ENCODE measurements around the gene ANKRD39. TPM values are rescaled to one million over a fixed set of nuclear protein-coding genes. Genes with fewer than 3 reads are reported as not detected.
"Not testable (repeated sequence)": the region's sequence is repeated elsewhere in the genome, so short reads cannot be mapped to it uniquely, and the experiment has no call there.

The ANKRD39 gene, protein sequence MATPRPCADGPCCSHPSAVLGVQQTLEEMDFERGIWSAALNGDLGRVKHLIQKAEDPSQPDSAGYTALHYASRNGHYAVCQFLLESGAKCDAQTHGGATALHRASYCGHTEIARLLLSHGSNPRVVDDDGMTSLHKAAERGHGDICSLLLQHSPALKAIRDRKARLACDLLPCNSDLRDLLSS
- 8.0 TPM for total RNA-seq

DNA sequence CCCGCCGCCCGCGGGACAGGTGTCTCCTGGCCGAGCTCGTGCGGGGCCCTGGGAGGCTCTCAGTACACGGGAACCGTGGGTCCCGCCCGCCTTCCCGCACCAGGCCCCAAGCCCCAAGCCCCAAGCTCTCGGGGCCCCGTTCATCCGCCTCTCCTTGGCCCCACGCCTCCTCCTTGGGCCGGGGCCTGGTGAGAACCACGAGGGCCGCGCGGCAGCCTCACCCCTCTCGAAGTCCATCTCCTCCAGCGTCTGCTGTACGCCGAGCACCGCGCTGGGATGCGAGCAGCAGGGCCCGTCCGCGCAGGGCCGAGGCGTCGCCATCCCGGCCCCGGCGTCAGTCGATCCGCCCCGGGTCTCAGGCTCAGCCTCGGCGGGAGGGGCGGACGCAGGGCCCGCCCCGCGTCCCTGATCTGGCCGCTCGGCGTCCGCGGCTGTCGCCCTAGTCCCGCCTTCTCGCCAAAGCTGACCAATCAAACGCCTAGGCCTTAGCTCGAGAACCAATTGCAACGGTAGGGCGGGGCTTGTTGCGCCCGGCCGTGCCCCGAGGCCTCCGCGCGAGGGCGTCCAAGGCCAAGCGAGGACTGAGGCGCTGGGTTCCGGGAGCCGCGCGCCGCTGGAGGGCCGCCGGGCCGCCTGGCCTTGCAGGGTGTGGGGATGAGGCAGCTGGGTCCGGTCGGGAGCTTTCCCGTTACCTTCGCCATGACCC lies at the start of gene ANKRD39:
Gene ANKRD39, minus strand, starts transcription at position 350 of the 706 bp plus-strand sequence. Its CDS starts 29 bp downstream, at position 321.
- DNase-seq = peak; percentile 97

DNA sequence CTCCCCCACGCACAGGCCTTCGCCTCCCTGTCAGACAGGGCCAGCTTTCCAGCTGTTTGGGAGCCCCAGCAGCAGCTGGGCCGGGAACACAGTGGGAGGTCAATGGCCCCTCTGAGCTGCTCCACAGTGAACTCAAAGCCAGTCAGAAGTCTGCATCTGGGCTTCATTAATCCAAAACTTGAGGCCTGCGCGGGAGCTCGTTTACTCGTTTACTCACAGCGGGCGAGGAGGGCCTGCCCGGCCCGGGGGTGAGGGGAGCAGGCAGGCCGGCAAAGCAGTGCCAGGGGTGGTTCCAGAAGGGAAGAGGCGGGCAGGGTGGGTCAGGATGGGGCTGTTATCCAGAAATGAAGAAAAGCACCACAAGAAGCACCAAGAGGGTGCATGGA lies 48.9 kb upstream of the ANKRD39 start:
- DNase-seq = no peak

DNA sequence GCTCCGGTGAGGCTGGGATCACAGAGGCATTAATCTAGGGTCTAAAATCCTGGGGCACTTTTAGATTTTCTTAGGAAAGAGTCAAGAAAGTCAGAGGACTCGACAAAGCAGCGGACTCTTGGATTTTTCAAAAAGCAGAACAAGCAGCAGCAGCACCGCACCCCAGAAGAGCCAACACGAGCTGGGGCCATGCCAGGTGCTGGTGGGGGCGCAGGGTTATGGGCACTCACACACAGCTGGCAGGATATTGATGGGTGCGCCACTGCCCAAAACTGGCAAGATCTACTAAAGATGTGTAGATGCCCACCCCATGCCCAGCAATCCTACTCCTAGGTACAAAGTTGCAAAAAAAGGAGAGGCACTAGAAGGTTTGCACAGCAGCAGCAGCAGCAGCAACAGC lies 46.0 kb upstream of the ANKRD39 start:
- no peak for DNase-seq

DNA sequence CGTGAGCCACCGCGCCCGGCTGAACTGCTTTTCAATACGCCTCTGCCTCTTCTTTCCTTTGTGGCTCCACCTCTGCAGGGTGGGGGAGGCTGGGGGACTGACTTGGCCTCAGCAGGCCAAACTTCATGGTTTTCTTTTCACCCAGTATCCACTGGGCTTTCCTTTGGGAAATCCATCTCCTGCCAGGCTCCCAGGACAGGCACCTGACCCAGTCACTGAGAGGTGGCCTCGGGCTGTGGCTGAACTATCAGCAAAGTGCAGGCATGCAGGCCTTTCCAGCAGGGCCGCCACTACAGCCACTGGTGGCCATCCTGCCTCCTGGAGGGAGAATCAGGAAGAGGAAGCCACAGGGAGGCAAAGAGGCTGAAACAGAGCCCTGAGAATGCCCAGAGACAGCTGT lies 45.5 kb upstream of the ANKRD39 start:
- no peak for DNase-seq

DNA sequence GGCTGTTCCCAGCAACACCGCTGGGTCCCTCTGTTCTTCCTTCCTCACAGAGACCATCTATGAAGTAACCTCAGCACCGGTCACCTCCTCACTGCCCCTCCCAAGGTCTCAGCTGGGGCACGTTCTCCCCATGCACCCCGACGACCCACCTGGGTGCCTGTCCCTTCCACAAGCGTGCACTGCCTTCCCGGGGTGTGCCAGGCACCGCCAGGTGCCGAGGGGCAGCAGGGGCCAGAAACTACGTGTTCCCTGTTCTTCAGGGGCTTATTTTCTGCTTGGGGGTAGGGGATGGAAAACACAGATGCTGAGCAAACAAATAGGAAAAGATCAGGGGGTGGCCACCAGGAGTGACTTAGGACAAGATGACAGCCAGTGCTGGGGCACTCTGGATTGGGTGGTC lies 42.4 kb upstream of the ANKRD39 start:
- DNase-seq = no peak

DNA sequence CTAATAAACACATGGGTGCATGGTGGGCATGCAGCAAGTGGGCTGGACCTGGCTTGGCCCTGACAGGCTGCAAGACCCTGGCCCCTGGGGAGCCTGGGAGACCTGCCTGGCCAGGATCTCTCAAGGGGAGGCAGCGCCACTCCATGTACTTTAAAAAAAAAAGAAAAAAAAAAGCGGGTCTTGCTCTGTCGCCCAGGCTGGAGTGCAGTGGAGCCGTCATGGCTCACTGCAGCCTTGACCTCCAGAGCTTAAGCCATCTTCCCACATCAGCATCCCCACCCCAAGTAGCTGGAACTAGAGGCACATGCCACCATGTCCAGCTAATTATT lies 41.6 kb upstream of the ANKRD39 start:
- no peak for DNase-seq

DNA sequence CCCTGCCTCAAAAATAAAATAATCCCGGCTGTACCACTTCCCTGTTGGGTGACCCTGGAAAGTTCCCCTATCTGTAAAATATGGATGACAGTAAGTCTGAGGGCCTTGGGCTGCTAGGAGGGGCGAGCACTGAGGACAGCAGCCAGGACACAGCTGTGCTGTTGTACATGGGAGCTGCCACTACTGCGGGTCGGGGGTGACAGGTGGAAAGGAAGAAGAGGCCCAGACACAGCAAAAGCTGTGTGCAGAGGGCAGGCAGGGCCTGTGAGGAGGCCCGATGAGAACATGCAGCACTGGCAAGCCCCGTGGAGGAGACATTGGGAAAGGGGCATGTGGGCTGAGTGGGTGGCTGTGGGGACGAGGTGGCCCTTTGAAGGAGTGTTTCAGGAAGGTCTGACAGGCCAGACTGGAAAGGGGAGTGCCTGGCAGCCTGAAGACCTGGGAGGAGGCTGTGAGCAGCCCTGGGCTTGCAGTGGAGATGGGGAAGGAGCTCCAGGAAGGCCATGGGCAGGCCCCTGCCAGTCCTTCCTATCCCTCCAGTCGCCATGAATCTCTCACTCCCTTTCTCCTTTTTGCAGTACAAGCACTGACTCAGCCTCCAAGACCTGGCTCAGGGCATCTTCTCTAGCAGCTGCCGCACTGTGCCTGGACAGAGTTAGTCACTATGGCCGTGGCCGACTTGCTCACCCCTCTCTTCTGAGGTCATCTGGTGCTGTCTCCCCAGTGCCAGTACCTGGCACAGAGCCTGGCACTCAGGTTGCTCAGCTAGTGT lies 41.0 kb upstream of the ANKRD39 start:
- DNase-seq = no peak

DNA sequence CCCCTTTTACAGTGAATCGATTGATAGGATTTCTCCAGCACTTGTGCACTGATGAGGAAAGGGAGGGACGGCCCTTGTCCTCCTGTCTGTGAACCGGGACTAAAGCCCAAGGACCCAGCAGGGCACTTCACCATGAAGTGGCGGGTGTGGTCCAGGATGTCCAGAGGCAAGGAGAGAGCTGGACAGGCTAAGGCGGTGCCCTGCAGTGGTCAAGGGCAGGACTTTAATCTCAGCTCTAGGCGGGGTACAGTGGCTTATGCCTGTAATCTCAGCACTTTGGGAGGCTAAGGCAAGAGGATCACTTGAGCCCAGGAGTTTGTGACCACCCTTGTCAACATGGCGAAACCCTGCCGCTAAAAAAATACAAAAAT lies 40.3 kb upstream of the ANKRD39 start:
- DNase-seq = no peak

DNA sequence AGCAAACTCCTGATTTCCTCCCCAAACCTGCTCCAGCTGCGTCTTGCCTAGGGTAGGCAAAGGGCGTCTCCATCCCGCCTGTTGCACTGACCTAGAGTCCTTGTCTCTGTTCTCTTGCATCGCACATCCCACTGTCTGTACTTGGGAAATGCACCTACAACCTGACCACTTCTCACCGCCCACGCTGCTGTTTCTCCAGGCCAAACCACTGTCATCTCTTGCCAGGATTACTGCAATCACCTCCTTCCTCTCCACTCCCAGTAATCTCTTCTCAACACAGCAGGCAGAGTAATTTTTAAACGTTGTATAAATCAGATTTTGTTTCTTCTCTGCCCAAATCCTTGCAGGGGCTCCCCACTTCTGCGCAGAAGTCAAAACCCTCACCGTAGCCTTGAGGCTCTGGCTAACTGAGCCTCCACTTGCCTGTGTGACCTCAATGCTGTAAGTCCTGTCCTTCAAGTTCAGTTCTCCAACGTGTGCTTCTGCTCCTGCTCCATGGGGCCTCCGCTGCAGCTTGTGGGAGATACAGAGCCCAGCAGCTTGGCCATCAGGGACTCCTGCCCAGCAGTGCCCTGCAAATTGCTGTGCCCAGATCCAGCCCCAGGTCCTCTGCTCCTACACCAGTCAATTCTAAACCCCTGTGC lies 39.8 kb upstream of the ANKRD39 start:
- no peak for DNase-seq

DNA sequence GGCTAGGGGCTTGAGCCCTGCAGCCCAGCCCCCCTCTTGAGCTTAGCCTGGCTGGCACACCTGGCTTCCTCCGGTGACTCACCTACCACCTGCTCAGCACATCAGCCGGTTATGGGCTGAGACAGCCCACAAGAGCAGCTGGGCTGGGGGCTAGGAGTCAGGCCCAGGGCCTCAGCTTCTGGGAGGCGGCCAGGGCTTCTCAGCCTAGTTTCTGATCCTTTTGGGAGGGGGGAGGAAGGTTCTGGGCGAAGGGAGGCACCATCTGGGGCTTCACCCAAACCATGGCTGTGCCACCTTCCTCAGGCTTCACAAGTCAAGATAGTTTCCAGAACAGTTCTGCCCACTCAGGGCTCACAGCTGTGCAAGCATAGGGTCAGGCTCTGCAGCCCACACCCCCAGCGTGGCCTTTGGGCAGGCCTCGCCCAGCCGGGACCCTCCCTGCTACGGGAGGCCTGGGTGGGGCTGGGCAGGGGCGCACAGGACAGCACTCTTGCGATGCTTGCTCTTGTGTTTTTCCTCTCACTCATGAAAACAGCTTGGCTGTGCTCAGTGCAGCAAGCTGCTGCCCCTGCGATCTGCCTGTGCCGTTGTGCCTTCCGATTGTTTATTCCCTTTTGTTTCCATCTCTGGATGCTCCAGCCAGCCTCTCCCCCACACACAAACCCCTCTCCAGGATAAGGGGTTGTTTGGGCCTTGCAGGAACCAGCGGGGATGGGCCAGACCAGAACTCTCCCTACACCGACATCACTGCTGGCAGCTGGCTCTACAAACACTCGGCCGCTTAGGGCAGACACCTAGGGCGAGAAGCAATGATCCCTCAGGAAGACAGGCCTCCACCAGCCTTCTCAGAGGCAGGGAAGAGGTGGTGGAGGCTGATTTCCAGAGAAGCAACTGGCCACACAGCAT lies 38.2 kb upstream of the ANKRD39 start:
- DNase-seq = no peak

DNA sequence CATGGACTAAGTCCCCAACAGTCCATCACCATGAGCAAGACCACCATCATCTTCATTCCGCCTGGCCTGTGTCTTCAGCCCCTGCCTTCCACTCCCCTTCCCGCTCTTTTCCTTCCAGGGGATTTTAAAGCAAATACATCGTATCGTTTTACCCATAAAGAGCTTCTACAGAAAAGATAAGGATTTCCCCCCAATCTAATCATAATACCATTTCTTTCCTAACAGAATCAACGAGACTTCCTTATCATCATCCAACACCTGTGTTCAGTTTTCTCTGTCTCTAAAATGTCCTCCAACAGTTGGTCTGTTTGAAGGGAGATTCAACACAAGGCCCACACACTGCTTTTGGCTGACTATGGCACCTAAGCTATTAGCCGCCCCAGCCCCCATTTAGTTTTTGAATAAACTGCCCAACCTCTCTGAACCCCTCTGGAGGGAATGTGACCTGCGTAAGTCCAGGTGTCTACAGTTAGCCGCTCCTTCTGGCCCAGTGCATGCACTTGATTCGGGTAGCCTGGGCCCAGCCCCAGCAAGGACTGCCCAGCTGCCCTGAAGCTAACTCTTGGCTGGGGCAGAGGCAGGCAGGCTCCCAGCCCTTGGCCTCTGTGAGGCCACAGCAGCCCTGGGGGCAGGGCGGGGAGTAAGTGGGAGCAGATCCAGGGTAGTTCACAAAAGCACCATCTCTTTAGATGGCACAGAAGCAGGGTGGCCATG lies 37.4 kb upstream of the ANKRD39 start:
- no peak for DNase-seq

DNA sequence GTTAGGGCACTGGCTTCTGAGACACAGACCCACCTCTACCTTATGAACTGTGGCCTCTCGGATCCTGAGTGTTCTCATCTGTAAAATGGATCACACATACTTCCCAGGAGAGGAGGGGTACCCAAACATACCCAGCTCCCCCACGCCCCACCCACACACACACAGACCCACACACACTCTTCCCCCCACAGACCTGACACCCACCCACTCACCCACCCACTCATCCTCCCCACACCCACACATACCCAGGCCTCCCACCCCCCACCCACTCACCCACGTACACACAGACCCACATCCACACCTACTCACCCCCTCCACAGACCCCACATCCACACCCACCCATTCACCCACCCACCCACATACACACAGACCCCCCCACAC lies 36.3 kb upstream of the ANKRD39 start:
- no peak for DNase-seq

DNA sequence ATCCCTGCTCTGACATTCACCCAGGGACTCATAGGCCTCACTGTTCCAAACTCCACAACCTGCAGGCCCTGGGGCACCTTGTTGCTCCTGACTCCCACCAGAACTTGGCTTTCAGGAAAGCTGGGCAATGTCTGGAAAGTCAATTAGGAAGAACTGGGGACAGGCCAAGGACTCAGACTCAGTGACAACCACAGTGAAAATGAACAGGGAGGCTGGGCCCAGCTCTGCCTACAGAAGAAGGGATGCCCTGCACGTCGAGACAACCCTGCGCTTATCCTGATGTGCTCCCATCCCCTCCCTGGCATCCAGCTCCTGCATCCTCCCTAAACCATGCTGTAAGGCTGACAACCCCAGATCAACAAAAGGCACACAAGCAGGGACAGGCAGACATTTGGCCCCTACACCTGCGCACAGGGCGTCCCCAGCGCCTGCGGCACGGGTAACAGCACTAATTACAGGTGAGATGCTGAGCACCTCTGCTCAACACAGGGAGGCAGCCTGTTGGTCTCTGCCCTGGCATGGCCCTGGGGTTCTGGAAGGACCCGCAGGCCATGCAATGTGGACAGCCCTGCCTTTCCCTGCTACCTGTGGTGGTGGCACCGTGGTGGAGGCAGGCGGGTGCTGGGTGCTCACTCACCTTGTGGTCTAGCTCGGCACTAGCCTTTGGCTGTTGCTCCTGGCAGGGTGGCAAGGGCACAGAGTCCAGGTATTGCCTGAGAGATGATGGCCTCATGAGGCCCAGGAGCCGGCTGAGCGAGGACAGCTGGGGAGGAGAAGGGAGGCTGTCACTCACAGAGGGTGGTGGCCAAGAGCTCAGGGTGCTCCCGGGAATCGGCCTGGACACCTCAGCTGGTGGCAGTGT lies 35.7 kb upstream of the ANKRD39 start:
- DNase-seq = no peak

DNA sequence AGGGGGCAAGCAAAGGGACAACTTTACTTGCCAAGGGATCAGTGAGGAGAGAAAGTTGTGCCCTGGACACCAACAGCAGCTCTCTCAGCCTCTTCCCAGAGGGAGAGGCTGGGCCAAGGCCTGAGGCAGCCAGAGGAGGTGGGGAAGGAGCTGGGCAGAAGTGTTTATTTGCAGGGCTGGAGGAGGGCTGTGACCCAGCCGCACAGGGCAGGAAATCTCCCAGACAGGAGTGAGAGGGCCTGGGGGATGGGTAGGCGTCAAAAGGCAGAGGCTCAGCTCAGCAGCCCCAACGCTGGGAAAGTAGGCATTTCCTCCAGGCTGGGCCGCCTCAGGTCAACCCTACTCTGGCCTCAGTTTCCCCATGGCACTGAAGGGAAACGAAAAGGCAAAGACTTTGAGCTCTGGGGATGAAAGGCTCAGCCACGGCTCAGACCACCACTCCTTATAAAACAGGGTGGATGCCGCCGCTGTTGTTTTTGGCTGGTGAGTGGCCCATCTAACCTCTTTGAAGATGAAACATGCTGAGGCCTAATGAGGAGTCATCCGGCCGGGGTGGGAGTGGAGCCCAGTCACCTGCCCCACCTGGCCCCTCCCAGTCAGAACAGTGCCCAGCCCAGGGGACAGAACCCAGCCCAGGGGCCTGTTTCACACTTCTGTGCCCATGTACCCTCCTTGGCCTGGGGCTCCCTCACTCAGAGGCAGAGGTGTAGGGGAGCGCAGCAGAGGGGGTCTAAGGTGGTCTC lies 33.9 kb upstream of the ANKRD39 start:
- no peak for DNase-seq

DNA sequence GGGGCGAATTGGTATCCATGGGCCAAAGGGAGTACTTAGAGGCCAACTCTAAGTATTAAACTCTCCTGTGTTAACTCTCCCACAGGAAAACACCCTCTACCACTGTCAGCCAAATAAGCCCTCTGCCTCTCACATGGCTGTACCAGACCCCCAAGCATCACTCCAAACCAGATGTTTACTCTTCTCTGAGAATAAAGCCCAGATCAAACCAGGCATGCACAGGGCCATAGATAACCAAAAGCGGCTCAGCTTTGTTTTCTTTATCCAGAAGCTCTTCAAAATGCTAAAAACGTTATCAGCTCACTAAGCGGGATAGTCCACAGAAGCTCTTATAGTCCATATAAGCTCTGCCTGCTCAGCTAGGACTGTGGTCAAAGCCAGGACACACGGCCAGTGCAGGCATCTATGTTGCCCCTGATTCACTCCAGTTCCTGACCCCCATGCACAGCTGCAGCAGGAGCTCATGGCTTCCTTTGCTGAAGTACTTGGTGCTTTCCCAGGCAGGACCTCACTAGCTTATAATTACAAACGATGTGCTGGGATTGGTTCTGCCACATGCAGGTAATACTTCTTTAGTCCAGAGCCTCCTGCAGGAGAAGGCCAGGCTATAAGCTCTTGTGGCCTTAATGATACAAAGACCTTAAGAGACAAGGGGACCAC lies 33.0 kb upstream of the ANKRD39 start:
- no peak for DNase-seq

DNA sequence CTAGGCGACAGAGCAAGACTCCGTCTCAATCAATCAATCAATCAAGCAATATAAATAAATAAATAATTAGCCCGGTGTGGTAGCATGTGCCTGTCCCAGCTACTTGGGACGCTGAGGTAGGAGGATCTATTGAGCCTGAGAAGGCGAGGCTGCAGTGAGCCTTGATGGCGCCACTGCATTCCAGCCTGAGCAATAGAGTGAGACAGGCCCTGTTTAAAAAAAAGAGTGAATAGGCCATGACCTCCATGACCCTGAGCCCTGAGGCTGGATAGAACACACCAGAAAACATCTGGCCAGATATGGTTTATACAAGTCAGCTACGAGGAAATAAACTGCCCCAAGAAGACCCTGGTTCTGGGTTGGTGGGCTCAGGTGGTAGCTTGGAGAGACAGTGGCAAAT lies 32.4 kb upstream of the ANKRD39 start:
- DNase-seq = no peak

DNA sequence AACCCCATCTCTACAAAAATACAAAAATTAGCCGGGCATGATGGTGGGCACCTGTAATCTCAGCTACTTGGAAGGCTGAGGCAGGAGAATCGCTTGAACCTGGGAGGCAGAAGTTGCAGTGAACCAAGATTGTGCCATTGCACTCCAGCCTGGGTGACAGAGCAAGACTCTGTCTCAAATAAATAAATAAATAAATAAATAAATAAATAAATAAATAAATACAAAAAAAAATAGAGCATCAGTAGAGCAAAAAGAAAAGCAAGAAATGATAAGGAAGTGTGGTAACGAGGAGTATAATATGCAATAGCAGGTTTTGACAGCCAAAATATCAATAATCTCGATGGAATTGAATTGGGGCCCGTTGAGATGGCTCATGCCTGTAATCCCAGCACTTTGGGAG lies 31.7 kb upstream of the ANKRD39 start:
- not testable (repeated sequence) for DNase-seq

DNA sequence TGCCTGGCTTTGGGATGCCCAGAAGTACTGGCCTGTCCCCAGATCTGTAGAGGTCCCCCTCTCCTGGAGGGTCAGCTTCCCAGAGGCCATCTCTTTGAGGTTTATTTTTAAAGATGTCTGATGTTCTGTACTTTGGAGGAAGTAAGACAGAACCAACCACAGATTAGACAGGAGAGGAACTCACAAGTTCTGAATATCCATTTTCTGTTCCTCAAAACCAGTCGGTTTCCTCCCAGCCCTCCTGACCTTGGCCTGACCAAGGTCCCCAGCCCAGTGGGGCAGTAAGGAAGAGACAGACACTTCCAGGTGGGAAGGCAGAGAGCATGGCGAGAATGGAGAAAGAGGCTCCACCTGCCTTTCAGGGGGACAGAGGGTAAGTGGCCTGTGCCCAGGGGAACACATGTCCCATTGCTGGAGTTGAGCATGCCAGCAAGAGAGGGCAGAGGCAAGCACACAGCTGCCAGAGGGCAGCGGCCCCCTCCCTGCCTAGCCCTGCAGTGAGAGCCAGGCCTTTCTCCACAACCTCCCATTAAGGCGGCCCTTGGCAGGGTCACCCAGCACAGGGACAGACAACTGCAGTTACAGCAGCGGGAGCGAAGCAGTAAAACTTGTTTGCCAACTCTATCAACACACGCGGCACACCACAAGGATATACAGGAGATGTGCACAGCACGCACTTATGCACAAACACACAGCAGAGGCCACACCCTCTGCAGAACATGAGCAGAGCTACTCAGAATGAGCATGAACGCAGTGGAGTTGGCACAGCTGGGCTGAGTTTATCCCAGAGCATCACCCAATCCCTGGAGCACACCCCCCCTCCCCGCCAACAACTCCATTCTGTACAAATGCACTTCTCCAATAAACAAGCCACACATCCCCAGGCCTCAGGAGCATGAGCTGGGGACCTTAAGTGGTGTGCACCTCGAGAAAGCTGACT lies 30.5 kb upstream of the ANKRD39 start:
- DNase-seq = peak; percentile 50

Measured in occipital lobe (tissue), 2 donors.